HEK293T (cell line): ENCODE measurements around the gene SH2D3C.

Source experiments
- BHLHE40 ChIP-seq: fragments of 450-650 bp; IDR thresholded peaks from 2 replicates; pipeline ENCODE4 v1.6.1; 2016; ENCODE audit warnings: mild to moderate bottlenecking, moderate library complexity, borderline replicate concordance
- FOXA1 ChIP-seq: fragments of 450-650 bp; IDR thresholded peaks from 2 replicates; pipeline ENCODE4 v1.6.1; 2016; ENCODE audit warnings: mild to moderate bottlenecking
- FOXM1 ChIP-seq: fragments of 450-650 bp; IDR thresholded peaks from 2 replicates; pipeline ENCODE4 v1.6.1; 2017; ENCODE audit warnings: mild to moderate bottlenecking, borderline replicate concordance
- HDGF ChIP-seq: fragments of 450-650 bp; IDR thresholded peaks from 2 replicates; pipeline ENCODE4 v1.6.1; 2017; ENCODE audit warnings: antibody characterized with exemption, borderline replicate concordance
- L3MBTL2 ChIP-seq: fragments of 450-650 bp; conservative IDR thresholded peaks from 2 replicates; pipeline ENCODE4 v1.6.1; 2016; ENCODE audit warnings: mild to moderate bottlenecking
- LEF1 ChIP-seq: fragments of 450-650 bp; IDR thresholded peaks from 2 replicates; pipeline ENCODE4 v1.6.1; 2017; ENCODE audit warnings: mild to moderate bottlenecking, borderline replicate concordance
- SUZ12 ChIP-seq: fragments of 450-650 bp; IDR thresholded peaks from 2 replicates; pipeline ENCODE4 v1.6.1; 2016; ENCODE audit warnings: mild to moderate bottlenecking
- ZNF384 ChIP-seq: fragments of 450-650 bp; IDR thresholded peaks from 2 replicates; pipeline ENCODE4 v1.6.1; 2016

DNA sequence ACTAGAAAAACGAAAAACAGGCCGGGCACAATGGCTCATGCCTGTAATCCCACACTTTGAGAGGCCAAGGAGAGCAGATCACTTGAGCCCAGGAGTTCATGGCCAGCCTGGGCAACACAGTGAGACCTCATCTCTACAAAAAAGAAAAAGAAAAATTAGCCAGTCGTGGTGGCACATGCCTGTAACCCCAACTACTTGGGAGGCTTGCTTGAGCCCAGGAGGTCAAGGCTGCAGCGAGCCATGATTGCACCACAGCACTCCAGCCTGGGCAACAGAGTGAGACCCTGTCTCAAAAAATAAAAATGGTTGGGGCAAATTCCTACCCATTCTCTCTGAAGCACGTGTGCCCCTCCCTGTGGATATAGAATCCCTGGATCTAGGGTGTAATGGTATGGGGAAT, 80.1 kb downstream of the SH2D3C start:
- no peak for TF ChIP-seq FOXM1
- TF ChIP-seq SUZ12: no peak
- no peak for TF ChIP-seq HDGF
- no peak for TF ChIP-seq L3MBTL2
- no peak for TF ChIP-seq LEF1
- no peak for TF ChIP-seq BHLHE40
- no peak for TF ChIP-seq FOXA1
- no peak for TF ChIP-seq ZNF384
